Adrenal gland (tissue), 5 donors: ENCODE results near the gene USP2.

ENCODE experiments used
- POLR2A ChIP-seq, 2 donors: fragments of 450-650 bp; IDR thresholded peaks; one replicate each; pipeline ENCODE4 v1.6.1; 2017; ENCODE audit warnings: antibody characterized with exemption in 2 of 2, mild to moderate bottlenecking in 2 of 2, moderate library complexity in 1 of 2
- TF ChIP-seq, protein P1 (sequence below), 6 experiments: fragments of 450-650 bp in 4 of 6; fragments of 200-600 bp in 2 of 6; sonication (generic) in 1 of 6; IDR thresholded peaks; 1 replicate in 5 of 6; 2 replicates in 1 of 6; pipeline versions ENCODE4 v1.5.1 to v1.8.0; 2016 to 2021; ENCODE audit warnings: antibody characterized with exemption in 6 of 6, mild to moderate bottlenecking in 2 of 6, moderate library complexity in 1 of 6
- donor health status: DM: no; HTN: no; CAD: no.

- TF ChIP-seq POLR2A (IDR thresholded peaks at IDR 0.05): peak; percentile 30 to 70
- TF ChIP-seq, protein P1, sequence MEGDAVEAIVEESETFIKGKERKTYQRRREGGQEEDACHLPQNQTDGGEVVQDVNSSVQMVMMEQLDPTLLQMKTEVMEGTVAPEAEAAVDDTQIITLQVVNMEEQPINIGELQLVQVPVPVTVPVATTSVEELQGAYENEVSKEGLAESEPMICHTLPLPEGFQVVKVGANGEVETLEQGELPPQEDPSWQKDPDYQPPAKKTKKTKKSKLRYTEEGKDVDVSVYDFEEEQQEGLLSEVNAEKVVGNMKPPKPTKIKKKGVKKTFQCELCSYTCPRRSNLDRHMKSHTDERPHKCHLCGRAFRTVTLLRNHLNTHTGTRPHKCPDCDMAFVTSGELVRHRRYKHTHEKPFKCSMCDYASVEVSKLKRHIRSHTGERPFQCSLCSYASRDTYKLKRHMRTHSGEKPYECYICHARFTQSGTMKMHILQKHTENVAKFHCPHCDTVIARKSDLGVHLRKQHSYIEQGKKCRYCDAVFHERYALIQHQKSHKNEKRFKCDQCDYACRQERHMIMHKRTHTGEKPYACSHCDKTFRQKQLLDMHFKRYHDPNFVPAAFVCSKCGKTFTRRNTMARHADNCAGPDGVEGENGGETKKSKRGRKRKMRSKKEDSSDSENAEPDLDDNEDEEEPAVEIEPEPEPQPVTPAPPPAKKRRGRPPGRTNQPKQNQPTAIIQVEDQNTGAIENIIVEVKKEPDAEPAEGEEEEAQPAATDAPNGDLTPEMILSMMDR (IDR thresholded peaks at IDR 0.05): no peak
Observed at GRCh38 chr11:119334174-119334930, 47.1 kb downstream of the USP2 start, which contains the start of gene RNF26.
